Testis (tissue), 5 donors: ENCODE measurements around the gene TULP1. TPM values are rescaled to one million over a fixed set of nuclear protein-coding genes. Genes with fewer than 3 reads are reported as not detected.
A peak's percentile ranks its signal among the peaks of the same experiment; 100 is the strongest.

Experiments used
- DNase-seq: peaks from one replicate; pipeline ENCODE4 v3.0.0-alpha.2; 2019
- H3K27ac ChIP-seq, 2 donors: fragments of 200-600 bp; sonication (generic); one replicate each; pipeline ENCODE4 v1.5.1; 2019
- H3K27me3 ChIP-seq: fragments of 200-600 bp; sonication (generic); one replicate; pipeline ENCODE4 v1.5.1; 2019
- H3K36me3 ChIP-seq: fragments of 200-600 bp; sonication (generic); one replicate; pipeline ENCODE4 v1.5.1; 2017; ENCODE audit warnings: low read depth; ENCODE audit errors: missing control alignments
- H3K4me1 ChIP-seq: fragments of 200-600 bp; sonication (generic); one replicate; pipeline ENCODE4 v1.5.1; 2019
- H3K4me3 ChIP-seq, 2 donors: fragments of 200-600 bp; sonication (generic); one replicate each; pipeline ENCODE4 v1.5.1; 2017 to 2019
- H3K9me3 ChIP-seq: fragments of 200-600 bp; sonication (generic); one replicate; pipeline ENCODE4 v1.5.1; 2017
- CTCF ChIP-seq, 3 experiments: fragments of 450-650 bp in 2 of 3; fragments of 200-600 bp in 1 of 3; sonication (generic) in 1 of 3; IDR thresholded peaks; one replicate each; pipeline ENCODE4 v1.5.1; 2016 to 2019; ENCODE audit warnings: antibody characterized with exemption in 3 of 3, mild to moderate bottlenecking in 2 of 3, moderate library complexity in 1 of 3
- POLR2A ChIP-seq: fragments of 450-650 bp; IDR thresholded peaks from one replicate; pipeline ENCODE4 v1.6.1; 2017; ENCODE audit warnings: antibody characterized with exemption, mild to moderate bottlenecking, moderate library complexity
- WGBS, 2 donors: methylation state at CpG; one replicate each; pipeline ENCODE4 v1.1.5; 2018; 5-methylcytosine and 5-hydroxymethylcytosine counted together
- intact Hi-C: fragments of 100-400 bp; cut with DNase I; formaldehyde crosslinking; loops from one replicate; pipeline ENCODE4 v1.15.1; 2023; ENCODE audit warnings: low total_unique reads
- long read RNA-seq, 2 donors: transcript quantifications; one replicate each; lab custom pipeline, GENCODE V29; 2026
- polyA plus RNA-seq: library from polyadenylated mRNA; stranded (reverse); fragments of 350-450 nt; fragmentation: Illumina TruSeq; extraction: RNeasy Lipid Tissue Mini Kit (QIAGEN cat#74804); gene quantifications from one replicate; pipeline ENCODE4 v1.2.3, GENCODE V29; 2014; ENCODE audit warnings: low read depth, low replicate concordance; ENCODE audit not compliant: insufficient read depth
- total RNA-seq, 2 donors: library from RNA; depleted of rRNA; stranded (reverse); fragments of >200 nt; gene quantifications; one replicate each; pipeline ENCODE4 v1.2.3, GENCODE V29; 2016

TULP1 gene
- total RNA-seq (1 to 10 TPM in 1 of 2 donors, under 1 TPM in 1; 0.87 to 2.4 TPM), polyA plus RNA-seq (0.53 TPM)
- long read RNA-seq, donor 1, partial matches to known transcripts: 0 of 1 reads
- long read RNA-seq, donor 1, other reads (novel, unspliced or antisense): 0 of 1 reads
- long read RNA-seq, donor 2: 0 reads

- Histone ChIP-seq H3K4me1 (no peaks in the 10 kb centered on the region), H3K36me3 (no peaks in the 10 kb centered on the region), H3K9me3 (no peaks in the 10 kb centered on the region), H3K27me3 (no peaks in the 10 kb centered on the region), H3K27ac (no peak within 1 kb of the TSS), H3K4me3 (peak within 1 kb of the TSS in 1 of 2 donors; percentile 18)
- WGBS, 2 donors: 62 to 79% methylated on average over 7 to 10 of the region's 10 CpGs
- intact Hi-C loops: no loop called here
- DNase-seq: no peak
- TF ChIP-seq POLR2A (no peak), CTCF (IDR thresholded peaks at IDR 0.05) (no peak)
Observed at GRCh38 chr6:35512740-35513139, at the start of gene TULP1. TULP1 (minus strand) TSS chr6:35512896; CDS start chr6:35512858, 38 bp downstream.

DNA sequence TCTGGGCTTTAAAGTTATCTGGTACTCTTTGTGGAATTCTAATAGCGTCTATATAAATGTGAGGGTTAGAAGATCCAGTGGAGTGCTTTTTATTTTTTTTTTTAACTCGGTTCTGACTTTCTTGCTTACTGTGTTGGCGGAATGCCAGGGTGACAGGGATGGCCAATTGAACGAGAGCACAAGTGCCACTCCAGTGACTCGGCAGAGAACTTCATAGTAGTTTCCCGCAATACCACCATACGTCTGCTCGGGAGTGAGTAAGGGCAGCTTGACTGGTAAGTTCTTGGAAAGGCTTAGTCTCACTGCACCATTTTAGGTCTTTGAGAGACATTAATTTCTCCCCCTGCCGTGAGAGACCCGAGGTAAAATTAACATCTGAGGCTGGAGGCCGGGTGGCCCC is 49.4 kb upstream of the TULP1 start:
- H3K4me3 ChIP-seq: no peak overlapping the region
- H3K4me1 ChIP-seq: peaks cover 6% of the 10 kb centered on the region
- no peak overlapping the region for H3K27ac ChIP-seq
- TF ChIP-seq CTCF (IDR thresholded peaks at IDR 0.05): no peak
- no peak for TF ChIP-seq POLR2A
- intact Hi-C loops: no loop called here
- H3K27me3 ChIP-seq: no peaks in the 10 kb centered on the region
- DNase-seq: no peak
- no peaks in the 10 kb centered on the region for H3K36me3 ChIP-seq
- WGBS, 2 donors: 68 to 83% methylated on average over 11 of the region's 11 CpGs
- H3K9me3 ChIP-seq: no peaks in the 10 kb centered on the region

- WGBS, 2 donors: 82% methylated on average over 5 of the region's 5 CpGs
- DNase-seq: no peak
- Histone ChIP-seq H3K27me3 (no peaks in the 10 kb centered on the region), H3K27ac (no peak overlapping the region), H3K4me3 (no peak overlapping the region), H3K4me1 (no peaks in the 10 kb centered on the region), H3K9me3 (no peaks in the 10 kb centered on the region), H3K36me3 (no peaks in the 10 kb centered on the region)
- intact Hi-C loops: no loop called here
- TF ChIP-seq POLR2A: no peak
Observed at GRCh38 chr6:35561113-35561512, 48.4 kb upstream of the TULP1 start.

DNA sequence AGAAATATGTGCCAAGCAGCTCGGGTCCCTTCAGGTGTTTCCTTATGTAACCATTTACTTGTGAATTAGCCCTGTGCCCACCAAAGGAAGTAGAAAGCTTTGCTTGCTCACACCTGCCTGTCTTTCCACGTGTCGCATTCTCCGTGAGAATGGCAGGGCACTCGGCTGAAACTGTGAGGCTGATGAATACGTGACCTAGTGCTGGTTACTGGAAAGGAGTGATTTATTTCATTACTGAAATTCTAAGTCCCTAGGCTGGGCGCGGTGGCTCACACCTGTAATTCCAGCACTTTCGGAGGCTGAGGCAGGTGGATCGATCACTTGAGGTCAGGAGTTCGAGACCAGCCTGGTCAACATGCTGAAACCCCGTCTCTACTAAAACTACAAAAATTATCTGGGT is 45.9 kb upstream of the TULP1 start:
- Histone ChIP-seq H3K4me1 (no peaks in the 10 kb centered on the region), H3K4me3 (no peak overlapping the region), H3K36me3 (no peaks in the 10 kb centered on the region), H3K9me3 (no peaks in the 10 kb centered on the region), H3K27ac (no peak overlapping the region), H3K27me3 (no peaks in the 10 kb centered on the region)
- WGBS, 2 donors: 86 to 93% methylated on average over 12 of the region's 12 CpGs
- intact Hi-C loops: no loop called here
- TF ChIP-seq POLR2A (no peak), CTCF (IDR thresholded peaks at IDR 0.05) (no peak)
- DNase-seq: no peak

- 75 to 82% methylated on average over 5 to 6 of the region's 6 CpGs for WGBS, 2 donors
- Histone ChIP-seq H3K36me3 (no peaks in the 10 kb centered on the region), H3K27me3 (no peaks in the 10 kb centered on the region), H3K27ac (no peak overlapping the region), H3K9me3 (no peaks in the 10 kb centered on the region), H3K4me1 (no peaks in the 10 kb centered on the region), H3K4me3 (no peak overlapping the region)
- TF ChIP-seq POLR2A (no peak), CTCF (IDR thresholded peaks at IDR 0.05) (no peak)
- intact Hi-C loops: no loop called here
- no peak for DNase-seq
Observed at GRCh38 chr6:35557239-35557638, 44.5 kb upstream of the TULP1 start.
